Fibroblast of lung (primary cell): Measurements from ENCODE around the gene MXRA7.

ENCODE experiments used
- EZH2 ChIP-seq: IDR thresholded peaks from 2 replicates; pipeline ENCODE4 v1.5.1; 2012; ENCODE audit warnings: low read length, control low read depth, mild to moderate bottlenecking; ENCODE audit errors: missing control alignments
- TF ChIP-seq, protein P1 (sequence below), 2 donors: IDR thresholded peaks in 1 of 2; conservative IDR thresholded peaks in 1 of 2; 1 replicate in 1 of 2; 2 replicates in 1 of 2; pipeline ENCODE4 v1.5.1; 2011 to 2012; ENCODE audit warnings: low read length in 2 of 2, control low read depth in 1 of 2, inconsistent platforms in 1 of 2, low read depth in 1 of 2, mild to moderate bottlenecking in 1 of 2

DNA sequence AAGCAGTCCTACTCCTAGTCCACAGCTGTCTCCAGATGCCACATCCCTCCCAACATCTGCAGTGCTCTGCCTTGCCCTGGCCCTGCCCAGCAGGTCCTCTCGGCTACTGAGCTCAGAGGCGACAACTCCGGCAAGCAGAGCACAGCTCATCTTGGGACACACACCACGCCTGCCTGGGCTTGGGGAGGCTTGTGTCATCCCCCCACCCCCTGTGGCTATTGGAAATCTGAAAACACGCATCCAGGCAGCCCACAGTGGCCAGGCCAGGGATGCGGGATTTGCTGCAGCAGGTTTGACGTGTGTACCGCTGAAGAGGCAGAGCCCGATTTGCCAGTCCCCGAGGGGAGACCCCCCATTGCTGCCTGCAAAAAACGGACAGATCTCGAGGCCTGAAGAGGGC is 25.4 kb downstream of the MXRA7 start:
- TF ChIP-seq, protein P1, sequence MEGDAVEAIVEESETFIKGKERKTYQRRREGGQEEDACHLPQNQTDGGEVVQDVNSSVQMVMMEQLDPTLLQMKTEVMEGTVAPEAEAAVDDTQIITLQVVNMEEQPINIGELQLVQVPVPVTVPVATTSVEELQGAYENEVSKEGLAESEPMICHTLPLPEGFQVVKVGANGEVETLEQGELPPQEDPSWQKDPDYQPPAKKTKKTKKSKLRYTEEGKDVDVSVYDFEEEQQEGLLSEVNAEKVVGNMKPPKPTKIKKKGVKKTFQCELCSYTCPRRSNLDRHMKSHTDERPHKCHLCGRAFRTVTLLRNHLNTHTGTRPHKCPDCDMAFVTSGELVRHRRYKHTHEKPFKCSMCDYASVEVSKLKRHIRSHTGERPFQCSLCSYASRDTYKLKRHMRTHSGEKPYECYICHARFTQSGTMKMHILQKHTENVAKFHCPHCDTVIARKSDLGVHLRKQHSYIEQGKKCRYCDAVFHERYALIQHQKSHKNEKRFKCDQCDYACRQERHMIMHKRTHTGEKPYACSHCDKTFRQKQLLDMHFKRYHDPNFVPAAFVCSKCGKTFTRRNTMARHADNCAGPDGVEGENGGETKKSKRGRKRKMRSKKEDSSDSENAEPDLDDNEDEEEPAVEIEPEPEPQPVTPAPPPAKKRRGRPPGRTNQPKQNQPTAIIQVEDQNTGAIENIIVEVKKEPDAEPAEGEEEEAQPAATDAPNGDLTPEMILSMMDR (conservative IDR thresholded peaks at IDR 0.05 in 1 of 2, IDR thresholded peaks at IDR 0.05 in 1 of 2; ENCODE audit: low read depth in 1 of 2, low read length in 2 of 2), result no peak
- no peak for TF ChIP-seq EZH2
